HG02973 (cell line): ENCODE results near the gene MASP1.
"Not testable (repeated sequence)": the region's sequence is repeated elsewhere in the genome, so short reads cannot be mapped to it uniquely, and the experiment has no call there.

ENCODE experiments used
- ATAC-seq: cut with Tn5 transposase; IDR thresholded peaks from one replicate; pipeline ENCODE4 v1.9.1; 2021; ENCODE audit warnings: moderate library complexity; ENCODE audit not compliant: unreplicated experiment

MASP1 gene

GRCh38 chr3:187267306-187267705 is 24.2 kb downstream of the MASP1 start:
- no peak for ATAC-seq

GRCh38 chr3:187266691-187267090 is 24.8 kb downstream of the MASP1 start:
- ATAC-seq = no peak

- no peak for ATAC-seq
Observed at GRCh38 chr3:187265461-187265955, 26.0 kb downstream of the MASP1 start.

GRCh38 chr3:187264911-187265310 is 26.6 kb downstream of the MASP1 start:
- ATAC-seq = no peak

GRCh38 chr3:187264021-187264420 is 27.5 kb downstream of the MASP1 start:
- ATAC-seq = no peak

GRCh38 chr3:187263270-187263669 is 28.3 kb downstream of the MASP1 start:
- ATAC-seq = no peak

GRCh38 chr3:187262360-187262759 is 29.2 kb downstream of the MASP1 start:
- no peak for ATAC-seq

- no peak for ATAC-seq
Observed at GRCh38 chr3:187261541-187261969, 30.0 kb downstream of the MASP1 start.

- ATAC-seq = no peak
Observed at GRCh38 chr3:187259171-187259570, 32.4 kb downstream of the MASP1 start.

- no peak for ATAC-seq
Observed at GRCh38 chr3:187257992-187258692, 33.4 kb downstream of the MASP1 start.

GRCh38 chr3:187257471-187257870 is 34.1 kb downstream of the MASP1 start:
- ATAC-seq = no peak

GRCh38 chr3:187256051-187256616 is 35.4 kb downstream of the MASP1 start:
- ATAC-seq = no peak

- ATAC-seq = no peak
Observed at GRCh38 chr3:187255314-187255713, 36.2 kb downstream of the MASP1 start.

- no peak for ATAC-seq
Observed at GRCh38 chr3:187252311-187252710, 39.2 kb downstream of the MASP1 start.

GRCh38 chr3:187251599-187251998 is 39.9 kb downstream of the MASP1 start:
- ATAC-seq = no peak

GRCh38 chr3:187247398-187247797 is 44.1 kb downstream of the MASP1 start:
- no peak for ATAC-seq

GRCh38 chr3:187243933-187244524 is 47.5 kb downstream of the MASP1 start:
- ATAC-seq = no peak

- ATAC-seq = no peak
Observed at GRCh38 chr3:187242900-187243299, 48.6 kb downstream of the MASP1 start.

- no peak for ATAC-seq
Observed at GRCh38 chr3:187242435-187242834, 49.1 kb downstream of the MASP1 start.

- ATAC-seq = not testable (repeated sequence)
Observed at GRCh38 chr3:187238835-187239234, 52.7 kb downstream of the MASP1 start.

- no peak for ATAC-seq
Observed at GRCh38 chr3:187238239-187238638, 53.3 kb downstream of the MASP1 start.

GRCh38 chr3:187237741-187238140 is 53.8 kb downstream of the MASP1 start:
- no peak for ATAC-seq
